H1 (cell line): ENCODE data around the gene OASL.

Experiments used
- CTBP2 ChIP-seq: IDR thresholded peaks from 2 replicates; pipeline ENCODE4 v1.7.0; 2011; ENCODE audit warnings: borderline replicate concordance, mild to moderate bottlenecking, moderate library complexity, mixed read lengths, low read length; ENCODE audit not compliant: insufficient read depth, insufficient read length
- EP300 ChIP-seq, 2 experiments: IDR thresholded peaks; 1 replicate in 1 of 2; 2 replicates in 1 of 2; pipeline ENCODE4 v1.6.1; 2011 to 2012; ENCODE audit warnings: low read depth in 2 of 2, low read length in 2 of 2, mild to moderate bottlenecking in 2 of 2, borderline replicate concordance in 1 of 2, inconsistent platforms in 1 of 2, moderate library complexity in 1 of 2
- KDM1A ChIP-seq: fragments of 200-600, 300-600 bp; sonication (generic); IDR thresholded peaks from 2 replicates; pipeline ENCODE4 v1.7.1; 2016; ENCODE audit warnings: mild to moderate bottlenecking, low read length, borderline replicate concordance
- MAFK ChIP-seq: IDR thresholded peaks from 2 replicates; pipeline ENCODE4 v1.6.1; 2012; ENCODE audit warnings: low read depth, mild to moderate bottlenecking, improper control_type of control experiment, low read length
- POLR2A ChIP-seq, 2 experiments: IDR thresholded peaks; 1 replicate in 1 of 2; 2 replicates in 1 of 2; pipeline ENCODE4 v1.6.1; 2011; ENCODE audit warnings: low read depth in 2 of 2, low read length in 2 of 2, mild to moderate bottlenecking in 2 of 2; ENCODE audit errors: control extremely low read depth in 1 of 2
- POLR2AphosphoS5 ChIP-seq: IDR thresholded peaks from 2 replicates; pipeline ENCODE4 v1.6.1; 2011; ENCODE audit warnings: low read depth, low read length
- RAD21 ChIP-seq, 2 experiments: IDR thresholded peaks in 1 of 2; conservative IDR thresholded peaks in 1 of 2; 2 replicates each; pipeline ENCODE4 v1.6.1; 2011; ENCODE audit warnings: low read depth in 2 of 2, low read length in 2 of 2, improper control_type of control experiment in 1 of 2, inconsistent platforms in 1 of 2, mild to moderate bottlenecking in 1 of 2, moderate library complexity in 1 of 2
- SIN3A ChIP-seq, 2 experiments: IDR thresholded peaks in 1 of 2; conservative IDR thresholded peaks in 1 of 2; 2 replicates each; pipeline ENCODE4 v1.6.1; 2011 to 2012; ENCODE audit warnings: low read length in 2 of 2, improper control_type of control experiment in 1 of 2, low read depth in 1 of 2, mild to moderate bottlenecking in 1 of 2
- SP2 ChIP-seq: IDR thresholded peaks from 2 replicates; pipeline ENCODE4 v1.6.1; 2012; ENCODE audit warnings: mild to moderate bottlenecking, low read length, inconsistent platforms
- SUZ12 ChIP-seq: fragments of 200-600 bp; sonication (generic); IDR thresholded peaks from 2 replicates; pipeline ENCODE4 v1.6.1; 2012; ENCODE audit warnings: mild to moderate bottlenecking, inconsistent platforms, low read length, moderate library complexity, mixed read lengths
- TBP ChIP-seq: IDR thresholded peaks from 2 replicates; pipeline ENCODE4 v1.6.1; 2011; ENCODE audit warnings: low read depth, low read length, improper control_type of control experiment
- TF ChIP-seq, protein P1 (sequence below), 3 experiments: IDR thresholded peaks; 1 replicate in 2 of 3; 2 replicates in 1 of 3; pipeline versions ENCODE4 v1.5.1 to v1.6.1; 2011; ENCODE audit warnings: low read length in 3 of 3, mild to moderate bottlenecking in 3 of 3, inconsistent platforms in 2 of 3, low read depth in 1 of 3, moderate library complexity in 1 of 3; ENCODE audit not compliant: insufficient read depth in 1 of 3; ENCODE audit errors: control extremely low read depth in 1 of 3
- TF ChIP-seq, protein P2 (sequence below): IDR thresholded peaks from 2 replicates; pipeline ENCODE4 v1.6.1; 2011; ENCODE audit warnings: low read depth, mild to moderate bottlenecking, low read length; ENCODE audit not compliant: insufficient read depth

DNA sequence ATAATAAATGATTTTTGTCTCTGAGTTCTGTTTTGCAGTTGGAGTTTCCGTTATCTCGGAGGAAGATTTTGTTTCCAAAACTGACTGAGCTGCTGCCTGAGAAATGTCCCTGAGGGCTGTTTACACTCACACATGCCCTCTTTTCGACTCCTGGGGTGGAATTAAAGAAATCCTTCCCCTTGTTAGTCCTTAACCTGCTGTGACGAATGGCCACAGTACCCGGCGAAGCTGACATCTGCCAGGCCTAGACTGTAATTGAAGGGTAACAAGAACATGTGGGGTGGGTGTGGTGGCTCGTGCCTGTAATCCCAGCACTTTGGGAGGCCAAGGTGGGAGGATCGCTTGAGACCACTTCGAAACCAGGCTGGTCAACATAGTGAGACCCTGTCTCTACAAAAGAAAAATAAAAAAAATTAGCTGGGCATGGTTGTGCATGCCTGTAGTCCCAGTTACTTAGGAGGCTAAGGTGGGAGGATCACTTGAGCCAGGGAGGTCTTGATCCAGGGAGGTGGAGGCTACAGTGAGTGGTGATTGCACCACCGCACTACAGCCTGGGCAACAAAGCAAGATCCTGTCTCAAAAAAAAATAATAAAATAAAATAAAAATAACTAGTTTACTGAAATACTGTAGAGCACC is 8.4 kb downstream of the OASL start:
- TF ChIP-seq CTBP2 = no peak
- no peak for TF ChIP-seq RAD21 (IDR thresholded peaks at IDR 0.05 in 1 of 2, conservative IDR thresholded peaks at IDR 0.05 in 1 of 2; ENCODE audit: low read depth in 2 of 2, low read length in 2 of 2)
- TF ChIP-seq SP2 = no peak
- TF ChIP-seq, protein P1, sequence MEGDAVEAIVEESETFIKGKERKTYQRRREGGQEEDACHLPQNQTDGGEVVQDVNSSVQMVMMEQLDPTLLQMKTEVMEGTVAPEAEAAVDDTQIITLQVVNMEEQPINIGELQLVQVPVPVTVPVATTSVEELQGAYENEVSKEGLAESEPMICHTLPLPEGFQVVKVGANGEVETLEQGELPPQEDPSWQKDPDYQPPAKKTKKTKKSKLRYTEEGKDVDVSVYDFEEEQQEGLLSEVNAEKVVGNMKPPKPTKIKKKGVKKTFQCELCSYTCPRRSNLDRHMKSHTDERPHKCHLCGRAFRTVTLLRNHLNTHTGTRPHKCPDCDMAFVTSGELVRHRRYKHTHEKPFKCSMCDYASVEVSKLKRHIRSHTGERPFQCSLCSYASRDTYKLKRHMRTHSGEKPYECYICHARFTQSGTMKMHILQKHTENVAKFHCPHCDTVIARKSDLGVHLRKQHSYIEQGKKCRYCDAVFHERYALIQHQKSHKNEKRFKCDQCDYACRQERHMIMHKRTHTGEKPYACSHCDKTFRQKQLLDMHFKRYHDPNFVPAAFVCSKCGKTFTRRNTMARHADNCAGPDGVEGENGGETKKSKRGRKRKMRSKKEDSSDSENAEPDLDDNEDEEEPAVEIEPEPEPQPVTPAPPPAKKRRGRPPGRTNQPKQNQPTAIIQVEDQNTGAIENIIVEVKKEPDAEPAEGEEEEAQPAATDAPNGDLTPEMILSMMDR (IDR thresholded peaks at IDR 0.05; ENCODE audit: control extremely low read depth in 1 of 3, insufficient read depth in 1 of 3, low read depth in 1 of 3, low read length in 3 of 3) = no peak
- TF ChIP-seq SUZ12 = no peak
- TF ChIP-seq EP300 (IDR thresholded peaks at IDR 0.05; ENCODE audit: borderline replicate concordance in 1 of 2, low read depth in 2 of 2, low read length in 2 of 2) = no peak
- no peak for TF ChIP-seq POLR2A (IDR thresholded peaks at IDR 0.05; ENCODE audit: control extremely low read depth in 1 of 2, low read depth in 2 of 2, low read length in 2 of 2)
- TF ChIP-seq POLR2AphosphoS5 = no peak
- TF ChIP-seq, protein P2, sequence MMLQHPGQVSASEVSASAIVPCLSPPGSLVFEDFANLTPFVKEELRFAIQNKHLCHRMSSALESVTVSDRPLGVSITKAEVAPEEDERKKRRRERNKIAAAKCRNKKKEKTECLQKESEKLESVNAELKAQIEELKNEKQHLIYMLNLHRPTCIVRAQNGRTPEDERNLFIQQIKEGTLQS = no peak
- TF ChIP-seq KDM1A = no peak
- TF ChIP-seq MAFK = no peak
- no peak for TF ChIP-seq SIN3A (conservative IDR thresholded peaks at IDR 0.05 in 1 of 2, IDR thresholded peaks at IDR 0.05 in 1 of 2; ENCODE audit: low read depth in 1 of 2, low read length in 2 of 2)
- TF ChIP-seq TBP = no peak
